ENCODE results near the gene RHOT2. TPM values are rescaled to one million over a fixed set of nuclear protein-coding genes. Genes with fewer than 3 reads are reported as not detected.

Gene RHOT2
- total RNA-seq, 4 donors from 2014 or later = 110 to 416 (median 239) TPM

DNA sequence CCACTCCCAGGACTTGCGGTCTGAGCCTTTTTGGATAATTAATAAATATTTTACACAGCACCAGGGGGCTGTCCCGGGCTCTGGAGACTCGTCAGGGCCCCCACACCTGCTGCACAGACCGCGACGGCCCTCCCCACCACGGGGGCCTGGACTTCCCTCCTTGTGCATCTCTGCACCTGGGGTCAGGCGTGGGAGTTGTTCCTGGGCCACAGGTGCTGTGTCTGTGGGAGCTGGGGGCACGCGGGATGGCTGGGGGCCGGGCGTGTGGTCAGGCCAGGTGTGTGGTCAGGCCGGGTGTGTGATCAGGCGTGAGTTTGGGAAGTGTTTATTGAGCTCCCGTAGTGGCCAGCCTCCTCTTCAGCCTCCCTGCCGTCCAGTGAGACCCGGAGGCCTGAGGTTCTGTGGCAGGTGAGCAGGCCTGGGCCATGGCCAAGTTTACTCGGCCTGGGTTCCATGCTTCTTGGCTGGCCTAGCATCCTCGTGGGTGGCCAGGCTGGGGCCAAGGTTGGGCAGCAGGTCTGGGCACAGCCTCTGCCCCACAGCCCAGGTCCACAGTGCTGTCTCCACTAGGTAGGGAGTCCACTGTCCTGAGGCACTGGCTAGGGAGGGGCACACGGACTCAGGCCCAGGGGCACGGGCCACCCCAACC, 10.4 kb downstream of the RHOT2 start:
- peaks cover 0 to 30% (median 0%) of the 10 kb centered on the region in 3 donors for H3K36me3 ChIP-seq
- TF ChIP-seq, protein P1, sequence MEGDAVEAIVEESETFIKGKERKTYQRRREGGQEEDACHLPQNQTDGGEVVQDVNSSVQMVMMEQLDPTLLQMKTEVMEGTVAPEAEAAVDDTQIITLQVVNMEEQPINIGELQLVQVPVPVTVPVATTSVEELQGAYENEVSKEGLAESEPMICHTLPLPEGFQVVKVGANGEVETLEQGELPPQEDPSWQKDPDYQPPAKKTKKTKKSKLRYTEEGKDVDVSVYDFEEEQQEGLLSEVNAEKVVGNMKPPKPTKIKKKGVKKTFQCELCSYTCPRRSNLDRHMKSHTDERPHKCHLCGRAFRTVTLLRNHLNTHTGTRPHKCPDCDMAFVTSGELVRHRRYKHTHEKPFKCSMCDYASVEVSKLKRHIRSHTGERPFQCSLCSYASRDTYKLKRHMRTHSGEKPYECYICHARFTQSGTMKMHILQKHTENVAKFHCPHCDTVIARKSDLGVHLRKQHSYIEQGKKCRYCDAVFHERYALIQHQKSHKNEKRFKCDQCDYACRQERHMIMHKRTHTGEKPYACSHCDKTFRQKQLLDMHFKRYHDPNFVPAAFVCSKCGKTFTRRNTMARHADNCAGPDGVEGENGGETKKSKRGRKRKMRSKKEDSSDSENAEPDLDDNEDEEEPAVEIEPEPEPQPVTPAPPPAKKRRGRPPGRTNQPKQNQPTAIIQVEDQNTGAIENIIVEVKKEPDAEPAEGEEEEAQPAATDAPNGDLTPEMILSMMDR (IDR thresholded peaks at IDR 0.05) = no peak
- TF ChIP-seq POLR2A (IDR thresholded peaks at IDR 0.05) = no peak
- no peaks in the 10 kb centered on the region for H3K9me3 ChIP-seq
- DNase-seq = peak in 2 of 3 donors; percentile 69 to 72
- no peaks in the 10 kb centered on the region for H3K27me3 ChIP-seq
- H3K27ac ChIP-seq = peak overlapping the region in 3 of 4 donors; percentile 27 to 97 (median 93)
- H3K4me3 ChIP-seq = no peak overlapping the region
- H3K4me1 ChIP-seq = peaks cover 13 to 61% (median 38%) of the 10 kb centered on the region in 4 donors

DNA sequence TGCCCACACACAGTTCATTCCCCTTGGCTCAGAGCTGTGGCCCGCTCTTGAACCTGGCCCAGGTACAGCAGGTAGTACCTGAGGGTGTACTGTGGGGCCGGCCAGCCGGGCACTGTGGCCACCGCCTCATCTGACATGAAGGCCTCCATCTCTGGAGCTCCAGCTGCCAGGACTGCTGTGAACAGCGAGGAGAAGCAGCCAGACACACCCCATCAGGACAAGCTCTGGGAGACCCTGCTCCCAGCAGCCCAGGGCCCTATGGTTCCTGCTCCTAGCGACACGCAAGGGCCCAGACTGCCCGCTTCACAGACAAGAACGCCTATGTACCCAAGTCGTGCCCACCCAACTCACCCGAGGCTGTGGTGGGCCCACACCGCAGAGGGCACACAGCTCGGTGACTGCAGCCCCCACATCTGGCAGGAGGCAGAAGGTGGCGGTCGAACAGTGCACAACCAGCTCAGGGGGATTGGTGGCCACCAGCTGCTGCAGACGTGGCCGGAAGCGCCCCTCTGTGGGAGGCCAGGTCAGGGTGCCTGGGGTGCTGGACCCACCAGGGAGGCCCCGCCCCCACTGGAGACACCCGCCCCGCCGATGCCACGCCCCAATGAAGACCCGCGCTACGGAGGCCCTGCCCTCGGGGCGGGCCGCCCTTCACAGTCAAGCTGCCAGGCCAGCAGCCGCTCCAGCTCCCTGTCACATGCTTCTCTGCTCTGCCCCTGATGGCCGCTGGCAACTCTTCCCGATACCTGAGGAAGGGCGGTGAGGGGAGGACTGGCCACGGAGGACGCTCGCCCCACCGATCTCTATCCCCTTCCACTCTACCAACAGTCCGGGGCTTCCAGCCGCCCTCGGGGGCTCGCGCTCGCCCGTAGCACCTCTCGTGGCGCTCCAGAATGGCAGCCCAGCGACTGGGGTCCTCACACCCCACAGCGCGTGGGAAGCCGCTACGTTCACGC, 11.2 kb downstream of the RHOT2 start:
- peak overlapping the region; percentile 73 to 98 (median 94) for H3K4me3 ChIP-seq
- TF ChIP-seq, protein P1 (IDR thresholded peaks at IDR 0.05) = no peak
- H3K27me3 ChIP-seq = no peaks in the 10 kb centered on the region
- H3K36me3 ChIP-seq = peaks cover 0 to 25% (median 0%) of the 10 kb centered on the region in 3 donors
- H3K9me3 ChIP-seq = no peaks in the 10 kb centered on the region
- peak overlapping the region; percentile 91 to 97 (median 94) for H3K27ac ChIP-seq
- H3K4me1 ChIP-seq = peaks cover 13 to 66% (median 42%) of the 10 kb centered on the region in 4 donors
- peak in 2 of 3 donors; percentile 65 to 79 for DNase-seq

DNA sequence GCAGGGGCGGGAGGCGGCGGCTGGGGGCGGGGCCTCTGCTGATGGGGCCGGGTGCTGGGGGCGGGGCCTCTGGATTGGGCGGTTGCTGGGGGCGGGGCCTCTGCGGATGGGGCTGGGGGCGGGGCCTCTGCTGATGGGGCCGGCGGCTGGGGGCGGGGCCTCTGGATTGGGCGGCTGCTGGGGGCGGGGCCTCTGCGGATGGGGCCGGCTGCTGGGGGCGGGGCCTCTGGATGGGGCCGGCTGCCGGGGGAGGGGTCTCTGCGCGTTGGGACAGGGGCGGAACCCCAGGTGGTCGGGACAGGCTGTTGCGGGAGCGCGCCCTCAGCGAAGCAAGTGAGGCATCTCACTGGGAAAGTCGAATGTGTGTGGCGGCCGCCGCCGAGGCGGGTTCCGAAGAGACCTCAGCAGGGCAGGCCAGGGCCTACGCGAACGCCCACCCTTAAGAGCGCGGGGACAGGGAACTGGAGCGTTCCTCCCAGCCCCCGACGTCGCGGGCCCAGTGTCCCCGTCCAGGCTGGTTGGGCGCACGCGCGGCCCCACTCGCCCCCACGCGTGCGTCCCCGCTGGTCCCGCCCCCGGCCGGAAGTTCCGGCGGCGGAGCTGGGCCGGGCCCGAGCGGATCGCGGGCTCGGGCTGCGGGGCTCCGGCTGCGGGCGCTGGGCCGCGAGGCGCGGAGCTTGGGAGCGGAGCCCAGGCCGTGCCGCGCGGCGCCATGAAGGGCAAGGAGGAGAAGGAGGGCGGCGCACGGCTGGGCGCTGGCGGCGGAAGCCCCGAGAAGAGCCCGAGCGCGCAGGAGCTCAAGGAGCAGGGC, 12.1 kb downstream of the RHOT2 start, which contains the start of gene STUB1:
STUB1 (plus strand) TSS at position 597 of the 811 bp plus-strand sequence; CDS start at position 713, 116 bp downstream.
- Histone ChIP-seq H3K9me3 (no peaks in the 10 kb centered on the region), H3K27me3 (no peaks in the 10 kb centered on the region), H3K36me3 (peaks cover 0 to 22% (median 0%) of the 10 kb centered on the region in 3 donors), H3K4me1 (peaks cover 13 to 65% (median 46%) of the 10 kb centered on the region in 4 donors), H3K4me3 (peak within 1 kb of the TSS; percentile 73 to 98 (median 94)), H3K27ac (peak within 1 kb of the TSS; percentile 91 to 97 (median 94))
- peak; percentile 47 to 89 for TF ChIP-seq POLR2A (IDR thresholded peaks at IDR 0.05)
- TF ChIP-seq, protein P1 (IDR thresholded peaks at IDR 0.05) = no peak
- DNase-seq = peak; percentile 90 to 97 (median 94)

DNA sequence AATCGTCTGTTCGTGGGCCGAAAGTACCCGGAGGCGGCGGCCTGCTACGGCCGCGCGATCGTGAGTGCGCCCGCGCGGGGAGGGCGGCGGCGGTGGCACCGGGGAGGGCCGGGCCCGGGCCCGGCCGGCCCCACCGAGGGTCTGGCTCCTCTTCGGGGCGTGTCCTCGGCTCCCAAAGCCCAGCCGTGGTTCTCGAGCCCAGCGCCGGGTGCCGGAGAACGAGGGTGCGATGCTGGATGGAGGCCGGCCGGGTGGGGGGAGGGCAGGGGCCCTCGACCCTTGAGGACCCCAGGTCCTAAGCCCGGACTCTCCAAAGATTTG, 12.7 kb downstream of the RHOT2 start:
- no peak for TF ChIP-seq POLR2A (IDR thresholded peaks at IDR 0.05)
- TF ChIP-seq, protein P1 (IDR thresholded peaks at IDR 0.05) = no peak

More for the DNA sequence above, 12.7 kb downstream of the RHOT2 start:
- Histone ChIP-seq H3K4me1 (peaks cover 12 to 64% (median 43%) of the 10 kb centered on the region in 4 donors), H3K27ac (peak overlapping the region; percentile 91 to 97 (median 94)), H3K4me3 (peak overlapping the region; percentile 73 to 98 (median 94)), H3K27me3 (no peaks in the 10 kb centered on the region), H3K9me3 (no peaks in the 10 kb centered on the region), H3K36me3 (peaks cover 0 to 22% (median 0%) of the 10 kb centered on the region in 3 donors)
- DNase-seq = no peak

Measured in Peyer's patch (tissue), 4 donors.